Psoas muscle (tissue), 8 donors: ENCODE measurements around the gene TMBIM1. TPM values are rescaled to one million over a fixed set of nuclear protein-coding genes. Genes with fewer than 3 reads are reported as not detected.

ENCODE experiments used
- ATAC-seq, 4 donors: fragments of 200-7000 bp; cut with Tn5 transposase; one replicate each; pipeline ENCODE4 v1.9.1; 2020; ENCODE audit warnings: moderate library complexity in 3 of 4, mild to moderate bottlenecking in 2 of 4
- DNase-seq, 2 donors: peaks; one replicate each; pipeline ENCODE4 v3.0.0-alpha.2; 2020
- H3K27ac ChIP-seq: fragments of 200-600 bp; one replicate; pipeline ENCODE4 v1.8.0; 2022
- H3K27me3 ChIP-seq, 3 donors: fragments of 200-600 bp in 1 of 3; one replicate each; pipeline versions ENCODE4 v1.6.1 to v1.8.0; 2013 to 2022; ENCODE audit warnings: low read length in 2 of 3, mild to moderate bottlenecking in 2 of 3, moderate library complexity in 1 of 3; ENCODE audit not compliant: insufficient read depth in 3 of 3
- H3K36me3 ChIP-seq, 2 donors: fragments of 200-600 bp in 1 of 2; one replicate each; pipeline versions ENCODE4 v1.6.1 to v1.8.0; 2013 to 2022; ENCODE audit warnings: low read depth in 1 of 2, mild to moderate bottlenecking in 1 of 2, moderate library complexity in 1 of 2; ENCODE audit not compliant: insufficient read depth in 1 of 2
- H3K4me1 ChIP-seq: fragments of 200-600 bp; one replicate; pipeline ENCODE4 v1.8.0; 2022
- H3K4me3 ChIP-seq: fragments of 200-600 bp; one replicate; pipeline ENCODE4 v1.8.0; 2022; ENCODE audit warnings: mild to moderate bottlenecking
- H3K9me3 ChIP-seq: fragments of 200-600 bp; one replicate; pipeline ENCODE4 v1.8.0; 2022
- WGBS, 3 donors: extraction: QIAGEN DNeasy Blood & Tissue Kit; methylation state at CpG; one replicate each; pipeline versions ENCODE4 v1.1.6 to v1.1.7; 2013; 5-methylcytosine and 5-hydroxymethylcytosine counted together
- intact Hi-C, 2 donors: fragments of 100-400 bp; cut with DNase I; formaldehyde crosslinking; loops; one replicate each; pipeline versions ENCODE4 v1.11.0 to v1.14.2; 2022
- polyA plus RNA-seq, 3 donors: library from polyadenylated mRNA; stranded (reverse); fragments of 200-250 nt; gene quantifications; one replicate each; pipeline ENCODE4 v1.2.3, GENCODE V29; 2013
- total RNA-seq, 4 donors: library from RNA; stranded (reverse); fragmentation: NEBNext Ultra II Directional in 2 of 4; extraction: Animal tissue kit (Norgen Biotek cat#: 25700) in 2 of 4; gene quantifications; one replicate each; pipeline versions ENCODE4 v1.2.1 to v1.2.4, GENCODE V29; 2021 to 2023
- TF ChIP-seq, protein P1 (sequence below): fragments of 200-600 bp; IDR thresholded peaks from one replicate; pipeline ENCODE4 v1.8.0; 2022; ENCODE audit warnings: antibody characterized with exemption
- donor health status: healthy with polysubstance abuse.
- donor health status: DM: no; HTN: no; CAD: no; lungs with moderate emphysema.
- donor health status: Bipolar disorder and iron deficiency.
- donor health status: healthy.
- donor health status: DM: yes; HTN: yes; CAD: no.
- donor health status: DM: no; HTN: no; CAD: no.
- donor health status: DM: no; HTN: no; CAD: no.
- donor health status: DM: yes; HTN: yes; CAD: no.

The TMBIM1 gene
- total and polyA plus RNA-seq, 7 donors, result 152 to 264 (median 167) TPM

DNA sequence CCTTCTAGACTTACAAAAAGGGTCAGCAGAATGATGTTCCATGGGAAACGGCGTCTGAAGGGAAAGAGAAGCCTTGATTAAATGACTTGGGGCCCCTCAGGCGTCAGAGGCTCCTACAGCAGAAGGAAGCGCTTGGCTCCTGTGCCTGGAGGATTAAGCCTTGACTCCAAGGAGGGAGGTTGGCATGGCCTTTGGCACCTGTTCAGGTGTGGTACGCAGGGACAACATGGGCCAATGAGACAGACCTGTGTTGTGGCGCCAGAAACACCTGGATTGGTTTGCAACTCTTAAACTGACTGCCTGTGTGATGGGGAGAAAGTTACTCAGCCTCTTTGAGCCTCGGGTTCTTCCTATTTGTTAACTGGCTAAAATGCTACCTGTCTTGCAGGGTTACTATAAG, 14.4 kb downstream of the TMBIM1 start:
- DNase-seq, result peak in 1 of 2 donors; percentile 33
- TF ChIP-seq, protein P1, sequence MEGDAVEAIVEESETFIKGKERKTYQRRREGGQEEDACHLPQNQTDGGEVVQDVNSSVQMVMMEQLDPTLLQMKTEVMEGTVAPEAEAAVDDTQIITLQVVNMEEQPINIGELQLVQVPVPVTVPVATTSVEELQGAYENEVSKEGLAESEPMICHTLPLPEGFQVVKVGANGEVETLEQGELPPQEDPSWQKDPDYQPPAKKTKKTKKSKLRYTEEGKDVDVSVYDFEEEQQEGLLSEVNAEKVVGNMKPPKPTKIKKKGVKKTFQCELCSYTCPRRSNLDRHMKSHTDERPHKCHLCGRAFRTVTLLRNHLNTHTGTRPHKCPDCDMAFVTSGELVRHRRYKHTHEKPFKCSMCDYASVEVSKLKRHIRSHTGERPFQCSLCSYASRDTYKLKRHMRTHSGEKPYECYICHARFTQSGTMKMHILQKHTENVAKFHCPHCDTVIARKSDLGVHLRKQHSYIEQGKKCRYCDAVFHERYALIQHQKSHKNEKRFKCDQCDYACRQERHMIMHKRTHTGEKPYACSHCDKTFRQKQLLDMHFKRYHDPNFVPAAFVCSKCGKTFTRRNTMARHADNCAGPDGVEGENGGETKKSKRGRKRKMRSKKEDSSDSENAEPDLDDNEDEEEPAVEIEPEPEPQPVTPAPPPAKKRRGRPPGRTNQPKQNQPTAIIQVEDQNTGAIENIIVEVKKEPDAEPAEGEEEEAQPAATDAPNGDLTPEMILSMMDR, result no peak
- peaks cover 13 to 98% of the 10 kb centered on the region in 2 donors for H3K36me3 ChIP-seq

DNA sequence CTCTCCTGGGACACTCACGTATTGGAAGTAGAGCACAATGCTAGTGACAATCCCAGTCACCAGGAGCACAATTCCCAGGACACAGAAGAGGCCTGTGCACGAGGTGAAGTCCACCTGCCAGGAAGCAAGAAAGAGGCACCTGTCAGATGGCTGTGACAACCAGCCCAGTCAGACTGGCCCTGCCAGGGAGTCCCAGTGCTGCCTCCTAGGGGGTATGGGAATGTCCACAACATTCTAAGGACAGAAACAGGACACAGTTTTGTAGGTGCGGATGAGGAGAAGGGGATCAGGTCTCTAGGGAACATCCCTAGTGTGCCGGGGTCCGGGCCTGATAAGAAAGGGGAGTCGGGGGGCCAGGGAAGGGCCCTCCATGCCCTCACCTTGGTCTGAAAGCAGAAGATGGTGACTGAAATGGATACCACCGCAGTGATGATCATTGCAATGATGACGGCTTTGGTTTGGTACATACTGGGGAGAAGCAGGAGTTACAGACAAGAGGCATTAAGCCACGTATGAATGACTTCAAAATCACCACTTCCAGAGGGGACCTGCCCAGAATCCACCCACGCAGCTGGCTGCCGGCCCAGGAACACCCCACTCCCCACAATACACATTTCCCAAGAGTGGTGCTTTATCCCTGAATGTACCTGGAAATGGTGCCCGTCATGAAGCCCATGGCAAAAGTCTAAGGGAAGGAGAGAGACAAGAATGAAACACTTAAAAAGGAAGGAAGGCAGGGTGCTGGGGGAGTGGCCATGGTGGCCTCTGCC, 15.1 kb downstream of the TMBIM1 start:
- ATAC-seq (no peak), DNase-seq (no peak)
- TF ChIP-seq, protein P1, result no peak
- intact Hi-C loops, result no loop called here
- peaks cover 22% of the 10 kb centered on the region for H3K4me1 ChIP-seq
- H3K27ac ChIP-seq, result peak overlapping the region; percentile 7
- no peaks in the 10 kb centered on the region for H3K9me3 ChIP-seq
- peaks cover 13 to 90% of the 10 kb centered on the region in 2 donors for H3K36me3 ChIP-seq
- no peaks in the 10 kb centered on the region for H3K27me3 ChIP-seq
- H3K4me3 ChIP-seq, result no peak overlapping the region
- WGBS, 3 donors, result 73 to 76% (median 75%) methylated on average over 12 of the region's 12 CpGs

More for the DNA sequence above, 14.4 kb downstream of the TMBIM1 start:
- no peak overlapping the region for H3K27ac ChIP-seq
- no peaks in the 10 kb centered on the region for H3K9me3 ChIP-seq
- ATAC-seq, result no peak
- no peaks in the 10 kb centered on the region for H3K27me3 ChIP-seq
- intact Hi-C loops, result no loop called here
- 66 to 79% (median 75%) methylated on average over 7 of the region's 7 CpGs for WGBS, 3 donors
- no peak overlapping the region for H3K4me3 ChIP-seq
- peaks cover 23% of the 10 kb centered on the region for H3K4me1 ChIP-seq

DNA sequence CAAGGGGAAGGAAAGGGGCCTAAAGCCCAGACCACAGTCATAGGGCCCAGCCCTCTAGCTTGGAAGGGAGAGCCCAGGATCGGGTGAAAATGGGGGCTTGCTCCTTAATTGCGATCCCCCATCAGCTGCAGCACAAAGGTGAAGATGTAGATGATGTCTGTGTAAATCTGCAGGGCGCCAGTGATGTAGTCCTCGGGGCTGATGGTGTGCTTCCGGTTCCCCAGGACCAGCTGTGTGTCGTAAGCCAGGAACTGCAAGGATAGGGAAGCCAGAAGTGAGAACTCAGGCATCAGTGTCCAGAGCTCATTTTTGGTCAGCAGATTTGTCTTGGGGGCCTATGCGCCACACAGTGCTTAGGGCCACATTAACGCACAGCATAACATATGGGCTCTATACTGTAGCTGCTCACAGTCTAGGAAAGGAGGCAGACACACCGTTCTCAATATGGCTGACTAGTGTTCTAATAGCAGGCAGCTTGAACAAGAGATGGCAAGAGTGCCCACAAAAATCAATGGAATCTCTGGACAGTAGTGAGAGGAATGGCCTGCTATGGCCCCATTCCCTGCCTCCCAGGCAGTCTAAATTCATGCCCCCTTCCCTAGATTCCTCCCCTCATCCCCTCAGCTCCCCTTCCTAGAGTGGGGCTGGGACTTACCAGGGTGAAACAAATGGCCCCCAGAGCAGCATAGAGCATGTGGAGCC, 16.8 kb downstream of the TMBIM1 start:
- no peaks in the 10 kb centered on the region for H3K9me3 ChIP-seq
- peaks cover 13 to 76% of the 10 kb centered on the region in 2 donors for H3K36me3 ChIP-seq
- no peaks in the 10 kb centered on the region for H3K27me3 ChIP-seq
- no peak overlapping the region for H3K4me3 ChIP-seq
- ATAC-seq (no peak), DNase-seq (no peak)
- TF ChIP-seq, protein P1, result no peak
- no peak overlapping the region for H3K27ac ChIP-seq
- WGBS, 3 donors, result 77 to 89% (median 85%) methylated on average over 9 of the region's 9 CpGs
- H3K4me1 ChIP-seq, result peaks cover 23% of the 10 kb centered on the region
- intact Hi-C loops, result no loop called here

DNA sequence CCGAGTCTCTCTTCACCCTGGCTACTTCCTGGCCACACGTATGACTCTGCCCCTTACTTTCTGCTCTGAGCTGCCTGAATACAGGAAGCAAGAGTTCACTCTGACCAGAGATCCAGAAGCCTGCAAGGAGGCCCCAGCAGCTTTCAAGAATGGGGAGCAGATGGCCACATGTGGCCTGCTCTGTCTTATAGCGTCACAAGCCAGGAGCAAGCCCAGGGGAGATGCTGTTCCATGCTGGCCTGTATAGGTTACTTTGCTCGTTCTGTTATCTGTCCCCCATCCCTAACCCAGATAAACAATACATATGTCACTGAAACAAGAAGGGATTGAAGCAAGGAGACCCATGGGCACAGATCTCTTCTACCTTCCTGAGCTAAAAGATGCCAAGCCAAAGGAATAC, 17.7 kb downstream of the TMBIM1 start:
- 66 to 69% (median 69%) methylated on average over 4 of the region's 4 CpGs for WGBS, 3 donors
- Histone ChIP-seq H3K4me1 (peaks cover 23% of the 10 kb centered on the region), H3K9me3 (no peaks in the 10 kb centered on the region), H3K36me3 (peaks cover 10 to 66% of the 10 kb centered on the region in 2 donors), H3K27me3 (no peaks in the 10 kb centered on the region), H3K27ac (no peak overlapping the region), H3K4me3 (no peak overlapping the region)
- no peak for ATAC-seq
- no peak for DNase-seq
- TF ChIP-seq, protein P1, result no peak
- intact Hi-C loops, result loop anchor here (5.0 kb wide), 1 partner anchor 87 kb away; no protein-coding TSS in a partner anchor
